ENCODE measurements around the gene PIGQ.

Gene PIGQ

GRCh38 chr16:534135-534534, 35.6 kb upstream of the PIGQ start:
- CTCF ChIA-PET = interaction anchor here (0.5 to 0.6 kb wide), 3 partner anchors 77 to 358 kb away, joined by 3 to 4 read pairs (median 3); no protein-coding TSS in a partner anchor
- H3K27ac ChIP-seq = peak overlapping the region; percentile 96
- no peak for TF ChIP-seq CTCF (conservative IDR thresholded peaks at IDR 0.05; ENCODE audit: low read depth)
- POLR2A ChIA-PET (ENCODE audit: low non-redundant PET) = no interaction called here
- no peak for DNase-seq (ENCODE audit: low spot score)

- TF ChIP-seq CTCF (conservative IDR thresholded peaks at IDR 0.05; ENCODE audit: low read depth) = no peak
- no peak for DNase-seq (ENCODE audit: low spot score)
- CTCF ChIA-PET = interaction anchor here (0.5 to 0.6 kb wide), 2 partner anchors 359 to 983 kb away, joined by 3 read pairs; no protein-coding TSS in a partner anchor
- POLR2A ChIA-PET (ENCODE audit: low non-redundant PET) = no interaction called here
- peak overlapping the region; percentile 96 for H3K27ac ChIP-seq
Observed at GRCh38 chr16:534856-535445, 34.8 kb upstream of the PIGQ start.

GRCh38 chr16:535446-536405, 34.0 kb upstream of the PIGQ start:
- POLR2A ChIA-PET (ENCODE audit: low non-redundant PET) = no interaction called here
- CTCF ChIA-PET = interaction anchor here (0.5 to 0.6 kb wide), 2 partner anchors 114 to 982 kb away, joined by 3 read pairs; partner anchors contain the start of gene WDR90
- peak; percentile 69 for DNase-seq (ENCODE audit: low spot score)
- TF ChIP-seq CTCF (conservative IDR thresholded peaks at IDR 0.05; ENCODE audit: low read depth) = no peak
- peak overlapping the region; percentile 96 for H3K27ac ChIP-seq

GRCh38 chr16:536746-537145, 33.0 kb upstream of the PIGQ start:
- DNase-seq (ENCODE audit: low spot score) = no peak
- ChIA-PET POLR2A (ENCODE audit: low non-redundant PET) (interaction anchor here (0.6 kb wide), 1 partner anchor 10 kb away, joined by 3 read pairs; no protein-coding TSS in a partner anchor), CTCF (interaction anchor here (0.5 to 1.0 kb wide), 2 partner anchors 11 to 117 kb away, joined by 3 to 4 read pairs; no protein-coding TSS in a partner anchor)
- no peak for TF ChIP-seq CTCF (conservative IDR thresholded peaks at IDR 0.05; ENCODE audit: low read depth)
- peak overlapping the region; percentile 96 for H3K27ac ChIP-seq

- peak overlapping the region; percentile 96 for H3K27ac ChIP-seq
- ChIA-PET CTCF (interaction anchor here (0.5 to 1.0 kb wide), 2 partner anchors 11 to 116 kb away, joined by 3 to 4 read pairs; no protein-coding TSS in a partner anchor), POLR2A (ENCODE audit: low non-redundant PET) (no interaction called here)
- TF ChIP-seq CTCF (conservative IDR thresholded peaks at IDR 0.05; ENCODE audit: low read depth) = no peak
- no peak for DNase-seq (ENCODE audit: low spot score)
Observed at GRCh38 chr16:537415-538335, 32.1 kb upstream of the PIGQ start.

All from RWPE1 (cell line).